GM18507 (cell line): ENCODE data around the gene SRP14.
"Not testable (repeated sequence)": the region's sequence is repeated elsewhere in the genome, so short reads cannot be mapped to it uniquely, and the experiment has no call there.

Source experiments
- DNase-seq: peaks from one replicate; pipeline ENCODE4 v3.0.0; 2011; ENCODE audit warnings: low read depth; ENCODE audit not compliant: insufficient read length; ENCODE audit errors: extremely low spot score
- FAIRE-seq: peaks from 2 replicates; lab custom pipeline; 2011; peaks lifted over from hg19 to GRCh38; lab: Jason Lieb, UNC

The SRP14 gene

DNA sequence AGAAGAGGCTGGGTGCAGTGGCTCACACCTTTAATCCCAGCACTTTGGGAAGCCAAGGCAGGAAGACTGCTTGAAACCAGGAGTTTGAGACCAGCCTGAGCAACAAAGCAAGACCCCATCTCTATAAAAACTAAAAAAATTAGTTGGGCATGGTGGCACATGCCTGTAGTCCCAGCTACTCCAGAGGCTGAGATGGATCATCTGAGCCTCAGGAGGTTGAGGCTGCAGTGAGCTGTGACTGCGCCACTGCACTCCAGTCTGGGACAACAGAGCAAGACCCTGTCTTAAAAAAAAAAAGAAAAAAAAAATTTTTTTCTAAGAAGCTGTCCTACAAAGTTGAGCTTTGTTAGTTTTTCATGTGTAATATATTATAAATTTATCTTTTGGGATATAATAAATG lies 3.8 kb downstream of the SRP14 start:
- DNase-seq, FAIRE-seq: not testable (repeated sequence)

GRCh38 chr15:40034186-40034946 lies 4.6 kb downstream of the SRP14 start:
- FAIRE-seq (no peak), DNase-seq (no peak)

DNA sequence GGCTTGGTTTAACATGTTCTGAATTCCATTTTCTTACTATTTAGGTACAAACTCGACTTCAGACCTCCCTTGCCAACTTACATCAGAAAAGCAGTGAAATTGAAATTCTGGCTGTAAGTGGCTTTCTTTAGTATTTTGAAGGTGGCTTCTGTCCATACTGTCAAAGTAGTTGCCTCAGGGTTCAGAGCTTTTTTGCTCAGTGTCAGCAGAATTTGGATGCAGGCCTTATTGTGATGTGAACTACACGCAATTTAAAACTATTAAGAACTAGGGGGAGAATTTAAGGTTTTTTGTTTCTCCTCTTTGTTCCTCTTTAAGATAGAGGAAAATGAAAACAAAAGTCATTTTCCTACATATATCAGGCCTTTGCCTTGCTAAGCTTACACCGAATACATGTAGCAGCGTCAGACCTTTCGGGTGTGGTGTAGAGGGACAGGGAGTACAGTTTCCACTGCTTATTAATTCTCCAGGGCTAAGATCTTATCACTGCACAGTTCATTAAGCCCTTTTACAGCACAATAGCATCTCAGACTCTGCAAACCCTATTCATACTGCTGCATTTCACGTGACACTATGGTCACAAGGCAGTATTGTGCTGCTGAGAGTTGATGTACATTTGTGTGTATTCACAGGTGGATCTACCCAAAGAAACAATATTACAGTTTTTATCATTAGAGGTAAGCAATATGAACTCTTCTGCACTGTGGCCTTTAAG lies 6.7 kb downstream of the SRP14 start:
- no peak for DNase-seq
- FAIRE-seq: no peak

DNA sequence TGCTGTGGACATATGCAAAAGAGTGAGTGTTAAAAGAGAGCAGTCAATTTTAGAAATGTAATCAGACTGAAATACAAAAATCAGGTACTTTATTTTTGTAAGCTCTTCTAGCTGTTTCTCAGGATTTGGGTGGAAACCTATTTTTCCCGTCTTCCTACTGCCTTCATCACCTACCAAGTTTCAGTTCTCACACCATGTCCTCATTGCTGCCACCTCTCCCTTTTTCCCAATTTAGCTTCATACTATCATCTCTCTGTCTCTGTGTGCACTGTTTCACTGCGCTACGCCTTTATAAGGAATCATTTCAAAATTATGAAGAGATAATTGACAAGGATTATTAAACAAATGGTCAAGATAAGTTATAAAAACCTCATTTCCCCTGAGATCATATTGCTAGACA lies 7.7 kb downstream of the SRP14 start:
- DNase-seq (no peak), FAIRE-seq (no peak)

GRCh38 chr15:40029979-40030893 lies 8.7 kb downstream of the SRP14 start:
- FAIRE-seq (peak; percentile 18), DNase-seq (no peak)

DNA sequence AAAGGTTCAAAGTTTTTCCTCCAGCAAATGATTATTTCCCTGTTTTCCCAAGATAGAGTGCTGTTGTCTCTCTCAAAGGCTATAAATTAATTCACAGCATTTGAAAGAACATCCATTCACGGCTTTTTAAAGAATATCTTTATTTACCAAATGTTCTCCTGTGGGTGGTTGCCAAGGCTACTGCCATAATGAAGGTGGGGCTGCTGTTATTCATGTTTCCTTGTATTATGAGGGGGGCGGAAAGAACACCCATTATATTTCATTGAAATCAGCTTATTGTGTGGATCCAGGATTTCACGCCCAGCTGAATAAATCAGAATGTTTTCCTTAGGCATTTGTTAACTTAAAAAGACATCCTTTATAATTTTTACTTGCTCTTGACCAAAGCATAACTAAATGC lies 10.1 kb downstream of the SRP14 start:
- FAIRE-seq: no peak
- DNase-seq: no peak

- no peak for DNase-seq
- FAIRE-seq: no peak
Measured at GRCh38 chr15:40028193-40028592, 10.8 kb downstream of the SRP14 start.

- DNase-seq (no peak), FAIRE-seq (no peak)
Measured at GRCh38 chr15:40016224-40016865, 22.6 kb downstream of the SRP14 start.

DNA sequence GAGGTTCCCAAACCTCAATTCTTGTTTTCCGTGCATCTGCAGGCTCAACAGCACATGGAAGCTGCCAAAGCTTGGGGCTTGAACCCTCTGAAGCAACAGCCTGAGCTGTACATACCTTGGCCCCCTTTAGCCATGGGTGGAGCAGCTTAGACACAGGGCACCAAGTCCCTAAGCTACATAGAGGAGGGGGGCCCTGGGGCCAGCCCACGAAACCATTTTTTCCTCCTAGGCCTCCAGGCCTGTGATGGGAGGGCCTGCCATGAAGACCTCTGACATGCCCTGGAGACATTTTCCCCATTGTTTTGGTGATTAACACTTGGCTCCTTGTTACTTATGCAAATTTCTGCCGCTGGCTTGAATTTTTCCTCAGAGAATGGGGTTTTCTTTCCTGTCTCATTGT lies 24.6 kb downstream of the SRP14 start:
- FAIRE-seq: no peak
- DNase-seq: no peak

DNA sequence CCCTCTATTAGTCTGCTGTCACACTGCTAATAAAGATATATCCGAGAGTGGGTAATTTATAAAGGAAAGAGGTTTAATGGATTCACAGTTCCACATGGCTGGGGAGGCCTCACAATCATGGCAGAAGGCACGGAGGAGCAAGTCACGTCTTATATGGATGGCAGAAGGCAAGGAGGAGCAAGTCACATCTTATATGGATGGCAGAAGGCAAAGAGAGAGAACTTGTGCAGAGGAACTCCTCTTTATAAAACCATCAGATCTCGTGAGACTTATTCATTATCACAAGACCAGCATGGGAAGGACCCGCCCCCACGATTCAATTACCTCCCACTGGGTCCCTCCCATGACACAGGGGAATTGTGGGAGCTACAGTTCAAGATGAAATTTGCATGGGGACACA lies 25.6 kb downstream of the SRP14 start:
- not testable (repeated sequence) for FAIRE-seq, DNase-seq

DNA sequence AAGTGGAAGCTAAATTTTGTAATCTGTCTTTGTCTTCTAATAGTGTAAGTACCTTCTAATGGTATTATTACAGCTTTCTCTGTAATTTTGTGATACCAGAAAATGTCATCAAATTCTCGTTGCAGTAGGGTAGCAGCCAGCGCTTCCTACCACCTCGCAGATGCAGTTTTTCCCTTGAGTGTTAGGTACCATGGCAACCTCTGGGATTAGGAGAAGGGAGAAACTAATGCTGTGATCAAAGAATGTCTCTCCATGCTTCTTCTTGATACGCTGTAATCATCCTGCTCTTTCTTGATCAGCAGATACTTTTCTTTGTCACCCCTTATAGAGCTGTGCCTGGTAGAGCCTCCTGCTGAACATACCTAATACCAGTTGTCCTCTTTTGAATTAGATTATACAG lies 27.7 kb downstream of the SRP14 start:
- FAIRE-seq: no peak

GRCh38 chr15:40010686-40011085 lies 28.3 kb downstream of the SRP14 start:
- DNase-seq (no peak), FAIRE-seq (no peak)

More for the DNA sequence above, 27.7 kb downstream of the SRP14 start:
- no peak for DNase-seq

GRCh38 chr15:40008061-40008765 lies 30.8 kb downstream of the SRP14 start:
- FAIRE-seq: no peak
- DNase-seq: no peak

GRCh38 chr15:40006646-40007045 lies 32.3 kb downstream of the SRP14 start:
- DNase-seq (no peak), FAIRE-seq (no peak)

DNA sequence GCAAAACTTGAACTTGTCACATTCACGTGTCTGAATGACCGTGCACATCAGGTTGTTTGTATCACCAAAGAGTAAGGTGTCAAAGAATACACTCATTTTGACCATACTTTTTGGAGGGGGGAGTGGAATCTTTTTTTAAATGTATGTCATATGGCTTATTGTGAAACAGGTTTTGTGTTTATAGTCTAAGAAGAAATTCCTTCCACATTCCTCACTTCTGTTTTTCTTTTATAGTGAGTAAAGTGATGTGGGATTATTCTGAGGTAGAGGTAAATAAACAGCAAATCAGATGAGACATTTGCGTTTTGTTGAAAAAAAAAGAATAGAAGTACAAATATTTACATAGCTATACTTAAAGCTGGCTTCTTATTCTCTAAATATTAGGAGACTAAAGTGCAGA lies 33.0 kb downstream of the SRP14 start:
- DNase-seq: no peak
- no peak for FAIRE-seq

- DNase-seq (no peak), FAIRE-seq (no peak)
Measured at GRCh38 chr15:40003116-40003916, 35.7 kb downstream of the SRP14 start.

GRCh38 chr15:40002295-40002694 lies 36.7 kb downstream of the SRP14 start:
- no peak for DNase-seq
- no peak for FAIRE-seq

DNA sequence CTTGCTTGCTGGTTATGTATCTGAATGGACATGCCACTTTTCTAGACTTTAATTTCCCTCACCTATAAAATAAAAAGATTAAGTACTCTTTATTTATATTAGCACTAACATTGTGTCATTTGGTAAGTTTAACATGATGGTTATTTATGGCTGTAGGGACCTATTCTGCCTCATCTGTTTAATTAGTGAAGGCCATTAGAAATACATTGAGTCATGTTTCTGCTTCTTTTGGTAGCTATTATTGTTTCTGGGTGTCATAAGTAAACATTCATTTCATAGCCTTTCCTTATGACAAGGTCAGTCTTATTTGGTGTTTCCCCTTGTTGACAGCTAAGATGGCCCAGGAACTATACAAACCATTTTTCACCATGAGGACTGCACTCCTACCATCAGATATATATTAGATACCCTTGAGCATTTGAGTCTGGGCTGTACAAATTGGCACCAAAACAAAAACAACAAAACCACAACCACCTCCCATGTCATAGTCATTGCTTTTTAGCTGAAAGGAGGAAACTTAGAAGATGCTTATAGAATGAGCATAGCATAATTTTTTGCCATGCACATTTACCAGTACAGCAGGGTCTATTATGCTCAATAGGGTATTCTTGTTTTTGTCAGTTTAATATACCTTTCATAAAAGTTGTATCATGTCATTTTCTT lies 39.3 kb downstream of the SRP14 start:
- FAIRE-seq (no peak), DNase-seq (no peak)
